Omental fat pad (tissue), 4 donors: Measurements from ENCODE around the gene TRAK1. TPM values are rescaled to one million over a fixed set of nuclear protein-coding genes. Genes with fewer than 3 reads are reported as not detected.

ENCODE experiments used
- ATAC-seq: fragments of 150-250 bp; one replicate; pipeline ENCODE4 v1.9.1; 2016; ENCODE audit warnings: mild to moderate bottlenecking, moderate library complexity; ENCODE audit not compliant: low FRiP score
- DNase-seq: peaks from one replicate; pipeline ENCODE4 v3.0.0-alpha.2; 2019; ENCODE audit warnings: low spot score
- CTCF ChIP-seq, 3 donors: fragments of 450-650 bp; IDR thresholded peaks; one replicate each; pipeline ENCODE4 v1.5.1; 2016 to 2017; ENCODE audit warnings: antibody characterized with exemption in 3 of 3, mild to moderate bottlenecking in 3 of 3, moderate library complexity in 2 of 3
- total RNA-seq, 4 donors: library from RNA; depleted of rRNA; stranded (reverse); fragments of >200 nt; gene quantifications; one replicate each; pipeline ENCODE4 v1.1.0, GENCODE V29; 2016

Gene TRAK1
- total RNA-seq, 4 donors from 2014 or later = 21.4 to 42.9 (median 37.0) TPM

GRCh38 chr3:42157540-42158538 lies 66.7 kb downstream of the TRAK1 start:
- DNase-seq = no peak
- TF ChIP-seq CTCF (IDR thresholded peaks at IDR 0.05) = no peak
- no peak for ATAC-seq

- DNase-seq = no peak
- TF ChIP-seq CTCF (IDR thresholded peaks at IDR 0.05) = no peak
- no peak for ATAC-seq
Measured at GRCh38 chr3:42159147-42159546, 68.0 kb downstream of the TRAK1 start.

- ATAC-seq (no peak), DNase-seq (no peak)
- no peak for TF ChIP-seq CTCF (IDR thresholded peaks at IDR 0.05)
Measured at GRCh38 chr3:42159706-42160472, 68.7 kb downstream of the TRAK1 start.

GRCh38 chr3:42161050-42161935 lies 70.1 kb downstream of the TRAK1 start:
- TF ChIP-seq CTCF (IDR thresholded peaks at IDR 0.05) = no peak
- no peak for ATAC-seq
- no peak for DNase-seq

- ATAC-seq = no peak
- no peak for TF ChIP-seq CTCF (IDR thresholded peaks at IDR 0.05)
- DNase-seq = no peak
Measured at GRCh38 chr3:42162462-42162861, 71.3 kb downstream of the TRAK1 start.

- no peak for DNase-seq
- TF ChIP-seq CTCF (IDR thresholded peaks at IDR 0.05) = no peak
- ATAC-seq = no peak
Measured at GRCh38 chr3:42163622-42164244, 72.6 kb downstream of the TRAK1 start.
